Liver (tissue), 9 donors: ENCODE data around the gene GDI1. TPM values are rescaled to one million over a fixed set of nuclear protein-coding genes. Genes with fewer than 3 reads are reported as not detected.

Experiments
- DNase-seq: peaks from one replicate; pipeline ENCODE4 v3.0.0-alpha.2; 2017; ENCODE audit warnings: low spot score
- H3K27ac ChIP-seq, 2 donors: one replicate each; pipeline ENCODE4 v1.7.0; 2013; ENCODE audit warnings: inconsistent platforms in 2 of 2, low read length in 2 of 2, control low read depth in 1 of 2, low read depth in 1 of 2, mild to moderate bottlenecking in 1 of 2
- H3K27me3 ChIP-seq, 4 donors: one replicate each; pipeline versions ENCODE4 v1.6.1 to v1.7.0; 2013; ENCODE audit warnings: low read length in 3 of 4, inconsistent platforms in 1 of 4, mild to moderate bottlenecking in 1 of 4, moderate library complexity in 1 of 4; ENCODE audit not compliant: control insufficient read depth in 4 of 4, insufficient read depth in 4 of 4
- H3K36me3 ChIP-seq, 4 donors: one replicate each; pipeline versions ENCODE4 v1.6.1 to v1.7.0; 2013; ENCODE audit warnings: low read length in 3 of 4, mild to moderate bottlenecking in 3 of 4, low read depth in 1 of 4, moderate library complexity in 1 of 4; ENCODE audit not compliant: control insufficient read depth in 4 of 4, insufficient read depth in 3 of 4
- H3K4me1 ChIP-seq, 4 donors: one replicate each; pipeline versions ENCODE4 v1.6.1 to v1.7.0; 2013; ENCODE audit warnings: low read length in 3 of 4, mild to moderate bottlenecking in 3 of 4, moderate library complexity in 1 of 4; ENCODE audit not compliant: control insufficient read depth in 4 of 4, insufficient read depth in 4 of 4
- H3K4me3 ChIP-seq, 3 donors: one replicate each; pipeline versions ENCODE4 v1.6.1 to v1.7.0; 2013; ENCODE audit warnings: low read length in 3 of 3, control low read depth in 1 of 3, low read depth in 1 of 3, mild to moderate bottlenecking in 1 of 3
- H3K9ac ChIP-seq, 2 donors: one replicate each; pipeline ENCODE4 v1.7.0; 2013; ENCODE audit warnings: low read length in 2 of 2, mild to moderate bottlenecking in 2 of 2, moderate library complexity in 2 of 2, control low read depth in 1 of 2, low read depth in 1 of 2
- H3K9me3 ChIP-seq, 4 donors: one replicate each; pipeline versions ENCODE4 v1.6.1 to v1.7.0; 2013; ENCODE audit warnings: low read length in 3 of 4; ENCODE audit not compliant: control insufficient read depth in 4 of 4
- CTCF ChIP-seq: fragments of 150-350 bp; IDR thresholded peaks from 2 replicates; pipeline ENCODE4 v1.5.1; 2017; ENCODE audit warnings: improper control_type of control experiment, low read depth, low read length; ENCODE audit not compliant: missing input control
- EGR1 ChIP-seq, 2 donors: IDR thresholded peaks; 2 replicates each; pipeline ENCODE4 v1.6.1; 2016 to 2018; ENCODE audit warnings: antibody characterized with exemption in 2 of 2, low read depth in 2 of 2
- GABPA ChIP-seq, 2 donors: IDR thresholded peaks in 1 of 2; conservative IDR thresholded peaks in 1 of 2; 2 replicates each; pipeline ENCODE4 v1.6.1; 2016; ENCODE audit warnings: antibody characterized with exemption in 2 of 2, mild to moderate bottlenecking in 1 of 2, moderate library complexity in 1 of 2
- HNF4G ChIP-seq: IDR thresholded peaks from 2 replicates; pipeline ENCODE4 v1.6.1; 2016; ENCODE audit warnings: antibody characterized with exemption
- JUND ChIP-seq, 2 donors: IDR thresholded peaks; 2 replicates each; pipeline ENCODE4 v1.6.1; 2016; ENCODE audit warnings: antibody characterized with exemption in 2 of 2
- MAX ChIP-seq: IDR thresholded peaks from 2 replicates; pipeline ENCODE4 v1.6.1; 2016; ENCODE audit warnings: antibody characterized with exemption
- RAD21 ChIP-seq, 2 donors: IDR thresholded peaks; 2 replicates each; pipeline ENCODE4 v1.6.1; 2016; ENCODE audit warnings: antibody characterized with exemption in 2 of 2, mild to moderate bottlenecking in 2 of 2
- REST ChIP-seq: IDR thresholded peaks from 2 replicates; pipeline ENCODE4 v1.6.1; 2016; ENCODE audit warnings: antibody characterized with exemption, mild to moderate bottlenecking
- YY1 ChIP-seq: IDR thresholded peaks from 2 replicates; pipeline ENCODE4 v1.6.1; 2016; ENCODE audit warnings: antibody characterized with exemption, mild to moderate bottlenecking
- ZBTB33 ChIP-seq: IDR thresholded peaks from 2 replicates; pipeline ENCODE4 v1.6.1; 2016; ENCODE audit warnings: antibody characterized with exemption
- WGBS: extraction: QIAGEN DNeasy Blood & Tissue Kit; methylation state at CpG from one replicate; pipeline ENCODE4 v1.1.7; 2013; 5-methylcytosine and 5-hydroxymethylcytosine counted together
- polyA plus RNA-seq, 2 donors: library from polyadenylated mRNA; stranded (reverse) in 1 of 2; unstranded in 1 of 2; fragments of 200-250 nt in 1 of 2; fragments of >200 nt in 1 of 2; fragmentation: Nextera tagmentation in 1 of 2; extraction: Ambion mirVana in 1 of 2; gene quantifications; one replicate each; pipeline versions ENCODE4 v1.2.1 to v1.2.3, GENCODE V29; 2013 to 2015
- total RNA-seq, 2 donors: library from RNA; depleted of rRNA; stranded (reverse); fragments of >200 nt; gene quantifications; one replicate each; pipeline ENCODE4 v1.2.3, GENCODE V29; 2014
- donor health status: healthy.
- donor health status: healthy.
- donor health status: healthy.
- donor health status: healthy.
- donor health status: healthy.

The GDI1 gene
- total and polyA plus RNA-seq, 4 donors, result 12.8 to 35.6 (median 20.5) TPM

GRCh38 chrX:154469880-154470279 lies 32.9 kb downstream of the GDI1 start:
- H3K27ac ChIP-seq, result no peak overlapping the region
- no peaks in the 10 kb centered on the region for H3K4me1 ChIP-seq
- no peak for DNase-seq
- H3K4me3 ChIP-seq, result no peak overlapping the region
- WGBS, result 96% methylated on average over 18 of the region's 18 CpGs
- no peak overlapping the region for H3K9ac ChIP-seq
- H3K9me3 ChIP-seq, result no peaks in the 10 kb centered on the region
- no peak for TF ChIP-seq YY1
- TF ChIP-seq REST, result no peak
- TF ChIP-seq MAX, result no peak
- no peak for TF ChIP-seq GABPA (IDR thresholded peaks at IDR 0.05 in 1 of 2, conservative IDR thresholded peaks at IDR 0.05 in 1 of 2)
- no peak for TF ChIP-seq ZBTB33
- no peaks in the 10 kb centered on the region for H3K27me3 ChIP-seq
- H3K36me3 ChIP-seq, result peaks cover 0 to 2% (median 0%) of the 10 kb centered on the region in 4 donors

- H3K27me3 ChIP-seq, result no peaks in the 10 kb centered on the region
- H3K4me3 ChIP-seq, result no peak overlapping the region
- WGBS, result 97% methylated on average over 14 of the region's 14 CpGs
- peaks cover 0 to 2% (median 0%) of the 10 kb centered on the region in 4 donors for H3K36me3 ChIP-seq
- H3K4me1 ChIP-seq, result no peaks in the 10 kb centered on the region
- no peak overlapping the region for H3K27ac ChIP-seq
- no peak overlapping the region for H3K9ac ChIP-seq
- TF ChIP-seq YY1, result no peak
- no peak for TF ChIP-seq MAX
- TF ChIP-seq EGR1 (IDR thresholded peaks at IDR 0.05; ENCODE audit: low read depth in 2 of 2), result no peak
- TF ChIP-seq HNF4G, result no peak
- TF ChIP-seq ZBTB33, result no peak
- no peak for TF ChIP-seq CTCF
- no peak for TF ChIP-seq JUND (IDR thresholded peaks at IDR 0.05)
- TF ChIP-seq RAD21 (IDR thresholded peaks at IDR 0.05), result no peak
- no peak for TF ChIP-seq REST
- no peak for DNase-seq
- H3K9me3 ChIP-seq, result no peaks in the 10 kb centered on the region
Measured at GRCh38 chrX:154470434-154470833, 33.5 kb downstream of the GDI1 start.
